Measurements from ENCODE around the gene NUP98.

Gene NUP98

DNA sequence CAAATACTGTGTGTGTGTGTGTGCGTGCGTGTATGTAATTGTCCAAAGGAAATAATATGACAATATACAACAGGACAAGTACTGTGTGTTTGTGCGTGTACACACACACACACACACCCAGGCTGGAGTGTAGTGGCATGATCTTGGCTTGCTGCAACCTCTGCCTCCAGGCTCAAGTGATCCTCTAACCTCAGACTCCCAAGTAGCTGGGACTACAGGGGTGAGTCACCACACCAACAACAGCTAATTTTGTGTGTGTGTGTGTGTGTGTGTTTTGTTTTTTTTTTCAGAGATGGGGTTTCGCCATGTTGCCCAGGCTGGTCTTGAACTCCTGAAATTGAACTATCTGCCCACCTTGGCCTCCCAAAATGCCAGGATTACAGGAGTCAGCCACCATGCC, 61.5 kb downstream of the NUP98 start:
- Histone ChIP-seq H3K4me3 (ENCODE audit: low read length in 2 of 2) (no peak overlapping the region), H3K9ac (ENCODE audit: low read length in 2 of 2) (no peak overlapping the region), H3K9me3 (ENCODE audit: control insufficient read depth in 2 of 2, low read length in 2 of 2) (no peaks in the 10 kb centered on the region), H3K4me1 (ENCODE audit: control insufficient read depth, insufficient read depth, low read length) (no peaks in the 10 kb centered on the region), H3K27ac (ENCODE audit: low read length) (no peak overlapping the region), H3K27me3 (ENCODE audit: control insufficient read depth in 1 of 2, insufficient read depth in 2 of 2, low read length in 2 of 2) (no peaks in the 10 kb centered on the region), H3K36me3 (ENCODE audit: control insufficient read depth in 2 of 2, insufficient read depth in 2 of 2, low read length in 2 of 2) (peaks cover 34% of the 10 kb centered on the region in 2 donors)

DNA sequence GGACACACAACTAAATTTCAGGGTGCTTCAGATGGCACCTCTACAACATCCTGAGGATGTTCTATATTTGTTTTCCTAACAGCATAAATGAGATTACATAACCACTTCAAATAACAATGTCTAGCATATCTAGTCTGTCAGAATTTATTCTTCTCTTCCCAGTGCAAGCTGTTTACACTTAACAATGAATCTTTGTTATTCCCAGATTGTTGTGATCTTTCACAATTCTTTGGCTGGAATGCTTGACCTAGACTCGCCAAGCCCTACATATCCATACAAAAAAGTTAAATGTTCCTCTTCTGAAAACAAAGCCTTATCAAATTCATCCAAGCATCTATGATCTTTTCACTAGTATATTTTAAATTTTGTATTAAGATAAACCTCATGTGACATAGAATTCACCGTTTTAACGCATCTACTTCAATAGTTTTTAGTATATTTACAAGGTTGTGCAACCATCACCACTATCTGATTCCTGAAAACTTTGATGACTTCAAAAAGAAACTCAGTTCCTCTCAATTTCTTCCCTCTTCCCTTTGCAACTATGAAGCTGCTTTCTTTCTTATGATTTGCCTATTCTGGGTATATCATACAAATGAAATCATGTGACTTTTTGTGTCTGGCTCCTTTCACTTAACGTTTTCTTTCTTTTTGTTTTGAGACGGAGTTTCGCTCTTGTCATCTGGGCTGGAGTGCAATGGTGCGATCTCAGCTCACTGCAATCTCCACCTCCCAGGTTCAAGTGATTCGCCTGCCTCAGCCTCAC, 64.5 kb downstream of the NUP98 start:
- H3K4me1 ChIP-seq (ENCODE audit: control insufficient read depth, insufficient read depth, low read length): no peaks in the 10 kb centered on the region
- no peak overlapping the region for H3K9ac ChIP-seq (ENCODE audit: low read length in 2 of 2)
- no peak overlapping the region for H3K27ac ChIP-seq (ENCODE audit: low read length)
- no peaks in the 10 kb centered on the region for H3K9me3 ChIP-seq (ENCODE audit: control insufficient read depth in 2 of 2, low read length in 2 of 2)
- H3K36me3 ChIP-seq (ENCODE audit: control insufficient read depth in 2 of 2, insufficient read depth in 2 of 2, low read length in 2 of 2): peaks cover 41 to 42% of the 10 kb centered on the region in 2 donors
- no peaks in the 10 kb centered on the region for H3K27me3 ChIP-seq (ENCODE audit: control insufficient read depth in 1 of 2, insufficient read depth in 2 of 2, low read length in 2 of 2)
- no peak overlapping the region for H3K4me3 ChIP-seq (ENCODE audit: low read length in 2 of 2)

- no peak overlapping the region for H3K27ac ChIP-seq (ENCODE audit: low read length)
- H3K4me1 ChIP-seq (ENCODE audit: control insufficient read depth, insufficient read depth, low read length): no peaks in the 10 kb centered on the region
- H3K36me3 ChIP-seq (ENCODE audit: control insufficient read depth in 2 of 2, insufficient read depth in 2 of 2, low read length in 2 of 2): peaks cover 41 to 58% of the 10 kb centered on the region in 2 donors
- H3K9ac ChIP-seq (ENCODE audit: low read length in 2 of 2): no peak overlapping the region
- H3K9me3 ChIP-seq (ENCODE audit: control insufficient read depth in 2 of 2, low read length in 2 of 2): no peaks in the 10 kb centered on the region
- no peaks in the 10 kb centered on the region for H3K27me3 ChIP-seq (ENCODE audit: control insufficient read depth in 1 of 2, insufficient read depth in 2 of 2, low read length in 2 of 2)
- no peak overlapping the region for H3K4me3 ChIP-seq (ENCODE audit: low read length in 2 of 2)
These were observed 74.2 kb downstream of the NUP98 start for GRCh38 chr11:3723014-3723708.

- H3K4me1 ChIP-seq (ENCODE audit: control insufficient read depth, insufficient read depth, low read length): no peaks in the 10 kb centered on the region
- no peaks in the 10 kb centered on the region for H3K27me3 ChIP-seq (ENCODE audit: control insufficient read depth in 1 of 2, insufficient read depth in 2 of 2, low read length in 2 of 2)
- no peak overlapping the region for H3K27ac ChIP-seq (ENCODE audit: low read length)
- no peaks in the 10 kb centered on the region for H3K9me3 ChIP-seq (ENCODE audit: control insufficient read depth in 2 of 2, low read length in 2 of 2)
- H3K4me3 ChIP-seq (ENCODE audit: low read length in 2 of 2): no peak overlapping the region
- H3K9ac ChIP-seq (ENCODE audit: low read length in 2 of 2): no peak overlapping the region
- peaks cover 42 to 60% of the 10 kb centered on the region in 2 donors for H3K36me3 ChIP-seq (ENCODE audit: control insufficient read depth in 2 of 2, insufficient read depth in 2 of 2, low read length in 2 of 2)
These were observed 75.3 kb downstream of the NUP98 start for GRCh38 chr11:3722100-3722499.

DNA sequence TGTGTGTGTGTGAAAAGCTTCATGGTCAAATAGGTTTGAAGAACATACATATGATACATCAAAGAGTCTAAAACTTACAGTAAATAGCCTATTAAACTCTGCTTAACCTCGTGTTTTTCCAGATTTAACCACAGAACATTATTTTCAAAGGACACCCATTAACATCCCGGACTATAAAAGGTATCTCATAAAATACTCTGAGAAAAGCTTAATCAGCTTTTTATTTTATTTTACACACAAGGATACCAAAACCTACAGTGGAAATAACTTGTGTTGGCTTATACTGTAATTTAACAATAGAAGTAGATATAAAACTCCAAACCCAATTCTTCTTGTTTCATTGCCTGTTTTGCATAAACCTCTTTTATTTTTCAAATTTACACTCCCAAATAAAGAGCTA, 76.4 kb downstream of the NUP98 start:
- Histone ChIP-seq H3K4me3 (ENCODE audit: low read length in 2 of 2) (no peak overlapping the region), H3K4me1 (ENCODE audit: control insufficient read depth, insufficient read depth, low read length) (no peaks in the 10 kb centered on the region), H3K27me3 (ENCODE audit: control insufficient read depth in 1 of 2, insufficient read depth in 2 of 2, low read length in 2 of 2) (no peaks in the 10 kb centered on the region), H3K9ac (ENCODE audit: low read length in 2 of 2) (no peak overlapping the region), H3K9me3 (ENCODE audit: control insufficient read depth in 2 of 2, low read length in 2 of 2) (no peaks in the 10 kb centered on the region), H3K36me3 (ENCODE audit: control insufficient read depth in 2 of 2, insufficient read depth in 2 of 2, low read length in 2 of 2) (peaks cover 39 to 62% of the 10 kb centered on the region in 2 donors), H3K27ac (ENCODE audit: low read length) (no peak overlapping the region)

GRCh38 chr11:3712274-3712673, 85.1 kb downstream of the NUP98 start:
- Histone ChIP-seq H3K4me1 (ENCODE audit: control insufficient read depth, insufficient read depth, low read length) (no peaks in the 10 kb centered on the region), H3K9ac (ENCODE audit: low read length in 2 of 2) (no peak overlapping the region), H3K27me3 (ENCODE audit: control insufficient read depth in 1 of 2, insufficient read depth in 2 of 2, low read length in 2 of 2) (no peaks in the 10 kb centered on the region), H3K9me3 (ENCODE audit: control insufficient read depth in 2 of 2, low read length in 2 of 2) (no peaks in the 10 kb centered on the region), H3K27ac (ENCODE audit: low read length) (no peak overlapping the region), H3K36me3 (ENCODE audit: control insufficient read depth in 2 of 2, insufficient read depth in 2 of 2, low read length in 2 of 2) (peaks cover 32 to 36% of the 10 kb centered on the region in 2 donors), H3K4me3 (ENCODE audit: low read length in 2 of 2) (no peak overlapping the region)

GRCh38 chr11:3710485-3711259, 86.7 kb downstream of the NUP98 start:
- Histone ChIP-seq H3K27ac (ENCODE audit: low read length) (no peak overlapping the region), H3K4me3 (ENCODE audit: low read length in 2 of 2) (no peak overlapping the region), H3K36me3 (ENCODE audit: control insufficient read depth in 2 of 2, insufficient read depth in 2 of 2, low read length in 2 of 2) (peaks cover 26 to 33% of the 10 kb centered on the region in 2 donors), H3K9ac (ENCODE audit: low read length in 2 of 2) (no peak overlapping the region), H3K27me3 (ENCODE audit: control insufficient read depth in 1 of 2, insufficient read depth in 2 of 2, low read length in 2 of 2) (no peaks in the 10 kb centered on the region), H3K9me3 (ENCODE audit: control insufficient read depth in 2 of 2, low read length in 2 of 2) (no peaks in the 10 kb centered on the region), H3K4me1 (ENCODE audit: control insufficient read depth, insufficient read depth, low read length) (no peaks in the 10 kb centered on the region)

DNA sequence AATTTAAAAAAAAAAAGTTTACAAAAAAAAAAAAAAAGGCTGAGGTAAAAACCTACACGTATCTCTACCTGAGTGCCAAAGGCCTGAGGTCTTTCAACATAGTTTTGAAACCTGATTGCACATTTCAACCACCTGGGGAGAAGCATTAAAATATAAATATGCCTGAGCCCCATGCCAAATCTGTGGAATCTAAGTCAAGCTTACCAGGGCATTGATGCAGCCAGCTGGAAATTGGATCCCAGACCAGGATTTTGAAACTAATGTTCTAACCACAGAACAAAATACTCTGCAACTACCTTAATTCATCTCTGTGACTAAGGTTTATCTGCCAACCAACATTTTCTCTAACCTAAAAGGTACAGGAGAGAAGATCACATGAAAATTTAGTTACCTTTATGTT, 87.4 kb downstream of the NUP98 start:
- H3K36me3 ChIP-seq (ENCODE audit: control insufficient read depth in 2 of 2, insufficient read depth in 2 of 2, low read length in 2 of 2): peaks cover 27 to 30% of the 10 kb centered on the region in 2 donors

DNA sequence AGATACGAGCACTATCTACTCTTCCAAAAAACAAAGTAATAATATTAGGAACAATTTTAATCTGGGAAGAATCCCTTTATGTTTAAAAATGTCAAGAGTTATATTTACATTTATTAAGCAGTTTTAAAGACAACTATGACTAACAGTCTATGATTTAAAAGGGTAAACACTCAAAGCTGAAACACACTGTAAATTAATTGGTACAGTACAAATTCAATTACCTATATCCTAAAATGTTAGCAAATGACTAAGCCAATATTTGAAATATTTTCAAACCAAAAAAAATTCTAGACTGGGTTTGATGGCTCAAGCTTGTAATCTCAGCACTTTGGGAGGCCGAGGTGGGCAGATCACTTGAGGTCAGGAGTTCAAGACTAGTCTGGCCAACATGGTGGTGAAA, 90.2 kb downstream of the NUP98 start:
- no peak overlapping the region for H3K9ac ChIP-seq (ENCODE audit: low read length in 2 of 2)
- H3K9me3 ChIP-seq (ENCODE audit: control insufficient read depth in 2 of 2, low read length in 2 of 2): no peaks in the 10 kb centered on the region
- H3K27me3 ChIP-seq (ENCODE audit: control insufficient read depth in 1 of 2, insufficient read depth in 2 of 2, low read length in 2 of 2): no peaks in the 10 kb centered on the region
- no peaks in the 10 kb centered on the region for H3K4me1 ChIP-seq (ENCODE audit: control insufficient read depth, insufficient read depth, low read length)
- H3K36me3 ChIP-seq (ENCODE audit: control insufficient read depth in 2 of 2, insufficient read depth in 2 of 2, low read length in 2 of 2): peaks cover 26 to 32% of the 10 kb centered on the region in 2 donors
- H3K27ac ChIP-seq (ENCODE audit: low read length): no peak overlapping the region
- H3K4me3 ChIP-seq (ENCODE audit: low read length in 2 of 2): no peak overlapping the region

More for the DNA sequence above, 87.4 kb downstream of the NUP98 start:
- H3K4me1 ChIP-seq (ENCODE audit: control insufficient read depth, insufficient read depth, low read length): no peaks in the 10 kb centered on the region
- H3K9me3 ChIP-seq (ENCODE audit: control insufficient read depth in 2 of 2, low read length in 2 of 2): no peaks in the 10 kb centered on the region
- H3K27me3 ChIP-seq (ENCODE audit: control insufficient read depth in 1 of 2, insufficient read depth in 2 of 2, low read length in 2 of 2): no peaks in the 10 kb centered on the region
- no peak overlapping the region for H3K27ac ChIP-seq (ENCODE audit: low read length)
- no peak overlapping the region for H3K4me3 ChIP-seq (ENCODE audit: low read length in 2 of 2)
- no peak overlapping the region for H3K9ac ChIP-seq (ENCODE audit: low read length in 2 of 2)

GRCh38 chr11:3703383-3703782, 94.0 kb downstream of the NUP98 start:
- Histone ChIP-seq H3K4me3 (ENCODE audit: low read length in 2 of 2) (no peak overlapping the region), H3K36me3 (ENCODE audit: control insufficient read depth in 2 of 2, insufficient read depth in 2 of 2, low read length in 2 of 2) (peaks cover 36 to 42% of the 10 kb centered on the region in 2 donors), H3K27ac (ENCODE audit: low read length) (no peak overlapping the region), H3K4me1 (ENCODE audit: control insufficient read depth, insufficient read depth, low read length) (no peaks in the 10 kb centered on the region), H3K9me3 (ENCODE audit: control insufficient read depth in 2 of 2, low read length in 2 of 2) (no peaks in the 10 kb centered on the region), H3K9ac (ENCODE audit: low read length in 2 of 2) (no peak overlapping the region), H3K27me3 (ENCODE audit: control insufficient read depth in 1 of 2, insufficient read depth in 2 of 2, low read length in 2 of 2) (no peaks in the 10 kb centered on the region)
